Stimulated activated memory B cell treated with anti-CD40 and anti-IgM and Interleukin-4, amounts not matched to agents 10 μg/mL and 1 μg/mL and 100 μg/mL, for 72 hours (primary cell): ENCODE results near the gene RASSF5.
"Not testable (repeated sequence)": the region's sequence is repeated elsewhere in the genome, so short reads cannot be mapped to it uniquely, and the experiment has no call there.

Experiments used
- ATAC-seq: fragments of 150-1000 bp; cut with Tn5 transposase; 2 replicates; pipeline ENCODE4 v1.10.0; 2021
- H3K27ac Mint-ChIP-seq: one replicate; pipeline ENCODE4 v1.8.0; 2022; ENCODE audit warnings: mild to moderate bottlenecking, mixed read lengths
- H3K27me3 Mint-ChIP-seq: one replicate; pipeline ENCODE4 v1.8.0; 2022; ENCODE audit warnings: mixed read lengths
- H3K36me3 Mint-ChIP-seq: one replicate; pipeline ENCODE4 v1.8.0; 2022; ENCODE audit warnings: mixed read lengths
- H3K4me1 Mint-ChIP-seq: one replicate; pipeline ENCODE4 v1.8.0; 2022; ENCODE audit warnings: mixed read lengths
- H3K4me3 Mint-ChIP-seq: one replicate; pipeline ENCODE4 v1.8.0; 2022; ENCODE audit warnings: mild to moderate bottlenecking, moderate library complexity, mixed read lengths
- H3K9me3 Mint-ChIP-seq: one replicate; pipeline ENCODE4 v1.8.0; 2022; ENCODE audit warnings: mixed read lengths

The RASSF5 gene

DNA sequence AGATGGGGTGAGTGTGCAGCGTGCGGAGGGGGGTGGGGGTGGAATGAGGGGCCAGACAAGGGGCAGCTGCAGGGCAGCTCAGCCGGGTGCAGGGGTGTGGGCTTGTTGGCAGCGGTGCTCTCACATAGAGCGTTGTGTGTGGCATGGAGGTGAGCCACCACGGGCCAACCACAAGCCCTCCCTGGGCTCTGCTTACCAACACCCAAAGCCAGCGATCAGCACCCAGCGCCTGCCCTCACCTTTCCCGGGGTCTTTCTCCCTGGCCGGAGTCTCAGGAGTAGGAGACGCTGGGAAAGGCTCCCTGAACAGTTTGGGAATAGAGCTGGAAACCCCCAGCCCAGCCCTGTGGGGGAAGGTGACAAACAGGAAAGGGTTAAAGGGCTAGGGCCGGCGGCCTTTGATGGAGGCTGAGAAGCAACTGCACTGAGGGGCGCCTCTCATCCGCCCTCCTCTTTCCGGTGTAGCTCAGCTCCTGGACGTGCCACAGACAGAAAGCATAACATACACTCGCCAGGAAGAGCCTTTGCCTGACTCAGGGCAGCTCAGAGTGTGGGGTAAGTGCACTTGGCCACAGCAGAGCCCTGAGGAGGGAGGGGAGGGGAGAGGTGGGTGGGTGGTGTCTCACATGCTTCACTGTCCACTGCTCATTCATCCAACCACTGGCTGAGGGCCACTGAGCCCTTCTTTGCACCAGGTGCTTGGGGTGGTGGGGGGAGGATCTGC, 36.5 kb upstream of the RASSF5 start:
- no peaks in the 10 kb centered on the region for H3K9me3 Mint-ChIP-seq
- H3K4me1 Mint-ChIP-seq = peaks cover 77% of the 10 kb centered on the region
- H3K4me3 Mint-ChIP-seq = peak overlapping the region; percentile 93
- H3K27me3 Mint-ChIP-seq = no peaks in the 10 kb centered on the region
- H3K27ac Mint-ChIP-seq = peak overlapping the region; percentile 93
- ATAC-seq = peak; percentile 79
- H3K36me3 Mint-ChIP-seq = peaks cover 21% of the 10 kb centered on the region

DNA sequence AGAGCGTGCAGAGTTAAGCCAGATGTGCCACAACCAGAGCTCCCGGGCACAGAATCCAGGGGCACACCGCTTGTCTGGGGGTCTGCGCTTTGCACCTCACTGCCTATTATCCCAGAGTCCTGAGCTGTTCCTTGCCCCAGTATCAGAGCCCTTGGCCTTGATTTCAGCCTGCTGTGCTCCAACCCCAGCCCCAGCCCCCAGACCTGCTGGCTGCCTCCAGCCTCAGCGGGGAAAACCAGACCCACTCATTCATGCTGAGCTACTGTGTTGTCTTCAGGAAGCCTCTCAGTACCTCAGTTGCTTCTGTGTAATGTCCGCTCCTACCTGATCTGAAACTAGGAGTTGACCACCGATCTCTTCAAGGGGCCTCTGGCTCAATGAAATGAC, 35.9 kb upstream of the RASSF5 start:
- peak; percentile 66 for ATAC-seq
- H3K27me3 Mint-ChIP-seq = no peaks in the 10 kb centered on the region
- H3K4me3 Mint-ChIP-seq = peak overlapping the region; percentile 93
- H3K36me3 Mint-ChIP-seq = peaks cover 27% of the 10 kb centered on the region
- peaks cover 72% of the 10 kb centered on the region for H3K4me1 Mint-ChIP-seq
- no peaks in the 10 kb centered on the region for H3K9me3 Mint-ChIP-seq
- H3K27ac Mint-ChIP-seq = peak overlapping the region; percentile 93

DNA sequence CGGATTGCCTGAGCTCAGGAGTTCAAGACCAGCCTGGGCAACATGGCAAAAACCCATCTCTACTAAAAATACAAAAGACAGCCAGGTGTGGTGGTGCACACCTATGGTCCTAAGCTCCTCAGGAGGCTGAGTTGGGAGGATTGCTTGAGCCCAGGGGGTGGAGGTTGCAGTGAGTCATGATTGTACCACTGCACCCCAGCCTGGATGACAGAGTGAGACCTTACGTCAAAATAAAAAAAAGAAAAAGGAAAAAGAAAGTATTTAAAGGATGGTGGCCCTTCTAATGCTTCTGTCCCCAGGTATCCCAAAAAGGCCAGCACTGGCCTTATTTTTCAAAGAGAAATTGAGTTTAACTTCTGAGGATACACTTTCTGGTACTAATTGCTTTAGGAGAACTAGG, 35.3 kb upstream of the RASSF5 start:
- Mint-ChIP-seq H3K27ac (peak overlapping the region; percentile 93), H3K4me1 (peaks cover 66% of the 10 kb centered on the region), H3K4me3 (peak overlapping the region; percentile 93), H3K27me3 (no peaks in the 10 kb centered on the region), H3K9me3 (no peaks in the 10 kb centered on the region), H3K36me3 (peaks cover 32% of the 10 kb centered on the region)
- ATAC-seq = no peak

DNA sequence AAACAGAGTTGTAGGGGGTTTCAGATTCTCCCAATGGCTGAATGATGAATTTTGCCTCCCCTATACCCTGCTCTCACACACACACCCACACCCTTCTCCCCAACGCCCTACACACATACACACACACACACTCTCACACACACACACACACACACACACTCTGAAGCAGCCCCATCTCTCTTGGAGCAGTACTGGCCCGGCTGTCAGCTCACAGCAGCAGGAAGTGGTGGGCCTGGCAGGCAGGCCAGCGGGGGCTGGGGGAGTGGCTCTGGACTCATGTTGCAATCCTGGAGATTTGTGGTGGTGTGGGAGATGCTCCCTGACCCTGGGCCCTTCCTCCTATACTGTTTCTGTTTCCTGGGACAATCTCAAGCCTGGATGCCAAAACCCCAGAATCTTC, 34.9 kb upstream of the RASSF5 start:
- H3K4me3 Mint-ChIP-seq = peak overlapping the region; percentile 93
- peaks cover 36% of the 10 kb centered on the region for H3K36me3 Mint-ChIP-seq
- no peaks in the 10 kb centered on the region for H3K9me3 Mint-ChIP-seq

DNA sequence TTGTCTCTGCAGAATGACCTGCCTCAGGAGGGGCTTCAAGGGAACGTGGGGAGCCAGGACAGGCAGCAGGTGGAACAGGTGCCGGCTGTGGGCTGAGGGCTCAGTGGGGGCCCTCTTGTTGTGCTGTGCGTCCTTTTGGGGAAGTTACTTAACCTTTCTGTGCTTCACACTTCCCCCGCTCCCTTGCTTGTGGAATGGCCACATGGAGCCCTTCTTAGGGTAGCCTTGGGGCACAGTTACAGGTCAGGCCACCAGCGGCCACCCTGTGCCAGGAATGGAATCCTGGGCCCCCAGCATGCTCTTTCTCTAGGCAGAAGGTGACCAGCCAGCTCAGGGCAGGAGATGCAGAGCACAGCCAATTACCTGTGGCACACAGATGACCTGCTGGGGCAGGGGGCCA, 34.4 kb upstream of the RASSF5 start:
- H3K9me3 Mint-ChIP-seq = no peaks in the 10 kb centered on the region
- H3K4me3 Mint-ChIP-seq = peak overlapping the region; percentile 93
- H3K27me3 Mint-ChIP-seq = no peaks in the 10 kb centered on the region
- ATAC-seq = no peak
- peaks cover 39% of the 10 kb centered on the region for H3K36me3 Mint-ChIP-seq
- peaks cover 57% of the 10 kb centered on the region for H3K4me1 Mint-ChIP-seq
- peak overlapping the region; percentile 93 for H3K27ac Mint-ChIP-seq

More for the DNA sequence above, 34.9 kb upstream of the RASSF5 start:
- Mint-ChIP-seq H3K4me1 (peaks cover 61% of the 10 kb centered on the region), H3K27ac (peak overlapping the region; percentile 93), H3K27me3 (no peaks in the 10 kb centered on the region)
- no peak for ATAC-seq

DNA sequence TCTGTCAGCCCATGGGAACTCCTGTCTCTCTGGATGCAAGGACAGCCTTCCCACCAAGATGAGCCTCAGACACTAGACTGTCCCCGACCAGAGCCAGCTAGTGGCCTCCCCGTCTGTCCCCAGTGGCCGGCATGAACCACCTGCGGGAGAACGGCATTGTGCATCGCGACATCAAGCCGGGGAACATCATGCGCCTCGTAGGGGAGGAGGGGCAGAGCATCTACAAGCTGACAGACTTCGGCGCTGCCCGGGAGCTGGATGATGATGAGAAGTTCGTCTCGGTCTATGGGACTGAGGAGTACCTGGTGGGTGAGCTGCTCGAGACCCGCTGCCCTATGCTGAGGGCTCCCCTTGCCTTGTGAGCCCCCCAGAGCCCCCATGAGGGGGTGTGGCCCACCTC, 31.3 kb upstream of the RASSF5 start:
- Mint-ChIP-seq H3K4me1 (peaks cover 50% of the 10 kb centered on the region), H3K36me3 (peaks cover 63% of the 10 kb centered on the region)

DNA sequence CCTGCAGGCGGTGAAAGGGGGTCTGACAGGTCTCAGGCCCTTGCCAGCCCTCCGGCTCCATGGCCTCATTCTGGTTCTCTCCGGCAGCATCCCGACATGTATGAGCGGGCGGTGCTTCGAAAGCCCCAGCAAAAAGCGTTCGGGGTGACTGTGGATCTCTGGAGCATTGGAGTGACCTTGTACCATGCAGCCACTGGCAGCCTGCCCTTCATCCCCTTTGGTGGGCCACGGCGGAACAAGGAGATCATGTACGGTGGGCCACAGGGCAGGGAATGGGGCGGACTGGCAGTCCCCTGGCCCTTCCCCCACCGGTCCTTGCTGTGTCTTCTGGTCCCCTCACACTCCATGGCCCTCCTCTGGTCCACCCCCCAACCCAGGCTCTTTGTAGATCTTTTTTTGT, 30.7 kb upstream of the RASSF5 start:
- H3K27me3 Mint-ChIP-seq = no peaks in the 10 kb centered on the region
- peaks cover 50% of the 10 kb centered on the region for H3K4me1 Mint-ChIP-seq
- H3K27ac Mint-ChIP-seq = no peak overlapping the region
- H3K36me3 Mint-ChIP-seq = peaks cover 68% of the 10 kb centered on the region
- H3K9me3 Mint-ChIP-seq = no peaks in the 10 kb centered on the region
- no peak for ATAC-seq
- H3K4me3 Mint-ChIP-seq = no peak overlapping the region

More for the DNA sequence above, 31.3 kb upstream of the RASSF5 start:
- Mint-ChIP-seq H3K27me3 (no peaks in the 10 kb centered on the region), H3K4me3 (no peak overlapping the region), H3K9me3 (no peaks in the 10 kb centered on the region), H3K27ac (no peak overlapping the region)
- no peak for ATAC-seq

DNA sequence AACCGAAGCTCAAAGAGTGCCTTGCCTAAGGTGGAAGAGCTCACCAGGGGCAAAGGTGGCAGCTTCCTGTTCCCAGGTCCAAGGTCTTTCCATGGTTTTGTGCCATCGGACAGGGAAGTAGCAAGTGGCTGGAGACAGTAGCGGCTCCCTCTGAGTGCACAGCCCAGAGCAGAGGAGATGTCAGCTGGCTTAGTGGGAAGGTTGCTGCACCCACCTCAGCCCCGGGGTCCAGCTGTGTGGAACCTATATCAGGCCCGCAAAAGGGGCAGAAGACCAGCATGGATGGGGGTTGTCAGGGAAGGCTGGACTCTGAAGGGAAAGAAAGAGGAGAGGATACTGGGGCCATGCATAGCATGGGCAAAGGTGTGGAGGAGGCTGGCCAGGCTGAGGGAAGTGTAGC, 30.2 kb upstream of the RASSF5 start:
- Mint-ChIP-seq H3K27me3 (no peaks in the 10 kb centered on the region), H3K27ac (no peak overlapping the region), H3K36me3 (peaks cover 73% of the 10 kb centered on the region), H3K9me3 (no peaks in the 10 kb centered on the region), H3K4me3 (no peak overlapping the region), H3K4me1 (peaks cover 45% of the 10 kb centered on the region)
- no peak for ATAC-seq

DNA sequence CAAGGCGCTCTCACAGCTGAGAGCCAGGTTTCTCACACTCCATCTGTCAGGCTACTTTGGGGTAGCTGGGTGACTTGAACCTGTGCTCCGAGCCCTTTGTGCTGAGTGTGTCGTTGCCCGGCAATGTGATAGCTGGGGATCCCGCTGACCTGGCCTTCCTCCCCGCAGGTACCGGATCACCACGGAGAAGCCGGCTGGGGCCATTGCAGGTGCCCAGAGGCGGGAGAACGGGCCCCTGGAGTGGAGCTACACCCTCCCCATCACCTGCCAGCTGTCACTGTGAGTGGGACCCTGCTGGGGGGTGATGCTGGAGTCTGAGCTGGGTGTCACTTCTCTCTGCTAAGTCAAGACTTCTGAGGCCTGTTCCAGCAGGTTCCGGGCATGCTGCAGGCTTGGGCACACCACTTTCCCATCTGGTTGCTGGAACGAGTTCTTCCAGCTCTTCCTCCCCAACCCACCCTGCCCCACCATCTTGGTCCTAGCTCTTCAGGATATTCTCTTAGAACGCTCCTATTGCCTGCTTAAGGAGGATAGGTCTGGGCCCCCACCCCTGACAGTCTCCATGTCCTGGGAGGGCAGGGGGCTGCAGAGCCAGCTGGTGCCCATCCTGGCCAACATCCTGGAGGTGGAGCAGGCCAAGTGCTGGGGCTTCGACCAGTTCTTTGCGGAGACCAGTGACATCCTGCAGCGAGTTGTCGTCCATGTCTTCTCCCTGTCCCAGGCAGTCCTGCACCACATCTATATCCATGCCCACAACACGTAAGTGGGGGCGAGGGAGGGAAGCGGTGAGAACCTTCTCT, 29.6 kb upstream of the RASSF5 start:
- Mint-ChIP-seq H3K9me3 (no peaks in the 10 kb centered on the region), H3K4me3 (no peak overlapping the region), H3K4me1 (peaks cover 39% of the 10 kb centered on the region), H3K27ac (no peak overlapping the region), H3K36me3 (peaks cover 80% of the 10 kb centered on the region), H3K27me3 (no peaks in the 10 kb centered on the region)
- ATAC-seq = no peak

DNA sequence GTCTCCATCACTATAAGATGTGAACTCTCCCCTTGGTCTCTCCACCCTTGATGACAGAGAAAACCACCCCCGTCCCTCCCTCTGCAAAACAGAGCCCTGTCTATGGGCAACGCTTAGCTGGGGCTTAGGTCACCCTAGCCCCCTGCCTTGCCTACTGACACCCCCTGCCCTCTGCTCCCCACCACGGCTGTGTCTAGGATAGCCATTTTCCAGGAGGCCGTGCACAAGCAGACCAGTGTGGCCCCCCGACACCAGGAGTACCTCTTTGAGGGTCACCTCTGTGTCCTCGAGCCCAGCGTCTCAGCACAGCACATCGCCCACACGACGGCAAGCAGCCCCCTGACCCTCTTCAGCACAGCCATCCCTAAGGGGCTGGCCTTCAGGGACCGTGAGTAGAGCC, 28.6 kb upstream of the RASSF5 start:
- Mint-ChIP-seq H3K4me3 (no peak overlapping the region), H3K9me3 (no peaks in the 10 kb centered on the region), H3K4me1 (peaks cover 30% of the 10 kb centered on the region), H3K36me3 (peaks cover 83% of the 10 kb centered on the region), H3K27ac (no peak overlapping the region), H3K27me3 (no peaks in the 10 kb centered on the region)
- no peak for ATAC-seq

DNA sequence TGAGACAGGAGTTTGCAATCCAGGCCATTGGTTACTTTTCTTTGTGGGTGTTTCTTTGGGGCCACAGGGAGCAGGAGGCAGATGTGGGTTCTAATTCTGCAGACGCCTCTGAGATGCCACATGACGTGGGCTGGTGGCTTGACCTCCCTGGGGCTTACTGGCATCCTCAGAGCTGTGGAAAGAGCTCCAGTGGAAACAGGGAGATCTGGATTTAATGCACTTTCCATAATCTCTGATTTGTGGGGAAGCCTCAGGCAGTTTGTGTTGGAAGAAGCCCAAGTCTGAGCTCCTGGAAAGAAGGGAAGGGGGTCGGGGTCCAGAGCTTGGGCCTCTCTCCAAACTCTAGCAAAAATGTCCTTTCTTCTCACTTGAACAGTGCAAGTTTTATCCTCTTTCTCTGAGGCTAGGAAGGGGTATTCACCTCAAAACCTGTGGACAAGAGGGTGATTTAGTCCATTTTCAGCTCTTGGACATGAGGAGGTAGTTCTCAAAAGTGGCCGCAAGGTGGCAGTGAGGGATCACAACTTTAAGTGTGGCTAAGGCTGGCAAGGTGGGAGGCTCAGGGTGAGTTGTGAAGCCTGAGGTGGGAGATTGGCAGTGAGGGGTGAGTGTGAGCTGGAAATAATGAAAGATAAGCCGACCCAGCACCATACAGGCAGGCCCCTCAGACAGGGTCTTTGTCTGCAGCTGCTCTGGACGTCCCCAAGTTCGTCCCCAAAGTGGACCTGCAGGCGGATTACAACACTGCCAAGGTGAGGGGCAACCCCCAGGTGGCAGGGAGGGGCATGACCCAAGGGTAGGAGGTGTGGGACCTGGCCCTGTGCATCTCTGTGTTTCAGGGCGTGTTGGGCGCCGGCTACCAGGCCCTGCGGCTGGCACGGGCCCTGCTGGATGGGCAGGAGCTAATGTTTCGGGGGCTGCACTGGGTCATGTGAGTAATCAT, 27.9 kb upstream of the RASSF5 start:
- Mint-ChIP-seq H3K36me3 (peaks cover 79% of the 10 kb centered on the region), H3K27ac (peak overlapping the region; percentile 20), H3K4me1 (peaks cover 25% of the 10 kb centered on the region), H3K4me3 (no peak overlapping the region), H3K9me3 (no peaks in the 10 kb centered on the region), H3K27me3 (no peaks in the 10 kb centered on the region)
- ATAC-seq = peak; percentile 38

DNA sequence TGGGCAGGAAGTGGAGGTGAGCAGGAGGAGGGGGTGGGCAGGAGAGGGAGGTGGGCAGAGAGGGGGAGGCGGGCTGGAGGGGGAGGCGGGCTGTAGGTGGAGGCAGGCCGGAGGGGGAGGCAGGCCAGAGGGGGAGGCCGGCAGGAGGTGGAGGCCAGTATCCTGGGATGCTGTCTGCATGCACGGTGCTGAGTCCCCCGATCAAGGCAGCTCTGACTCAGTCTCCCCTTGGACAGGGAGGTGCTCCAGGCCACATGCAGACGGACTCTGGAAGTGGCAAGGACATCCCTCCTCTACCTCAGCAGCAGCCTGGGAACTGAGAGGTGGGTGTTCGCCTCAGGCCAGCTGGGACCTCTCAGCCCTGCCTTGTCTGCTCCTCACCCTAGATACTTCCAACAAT, 27.1 kb upstream of the RASSF5 start:
- Mint-ChIP-seq H3K4me1 (peaks cover 25% of the 10 kb centered on the region), H3K9me3 (no peaks in the 10 kb centered on the region), H3K4me3 (no peak overlapping the region), H3K36me3 (peaks cover 82% of the 10 kb centered on the region), H3K27ac (no peak overlapping the region), H3K27me3 (no peaks in the 10 kb centered on the region)
- ATAC-seq = no peak

DNA sequence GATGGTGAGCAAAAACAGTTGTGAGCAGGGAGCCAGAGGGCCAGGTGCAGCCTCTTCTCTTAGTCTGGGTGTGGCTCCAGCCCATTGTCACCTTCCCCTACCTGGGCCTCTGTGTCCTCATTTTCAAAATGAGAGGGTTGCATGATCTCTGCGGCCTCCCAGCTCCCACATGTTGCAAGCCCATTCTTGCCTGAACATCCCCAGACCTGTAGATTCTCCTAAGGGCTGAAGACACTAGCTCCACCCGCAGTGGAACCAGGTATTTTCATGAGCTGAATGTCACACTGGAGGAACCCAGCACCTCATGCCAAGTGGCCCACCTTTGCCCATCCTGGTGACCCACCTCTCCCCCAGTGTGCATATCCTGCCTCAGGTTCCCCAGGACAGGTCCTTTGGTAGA, 24.7 kb upstream of the RASSF5 start:
- Mint-ChIP-seq H3K27me3 (no peaks in the 10 kb centered on the region), H3K4me1 (peaks cover 25% of the 10 kb centered on the region), H3K36me3 (peaks cover 72% of the 10 kb centered on the region), H3K27ac (no peak overlapping the region), H3K4me3 (no peak overlapping the region), H3K9me3 (no peaks in the 10 kb centered on the region)
- no peak for ATAC-seq

DNA sequence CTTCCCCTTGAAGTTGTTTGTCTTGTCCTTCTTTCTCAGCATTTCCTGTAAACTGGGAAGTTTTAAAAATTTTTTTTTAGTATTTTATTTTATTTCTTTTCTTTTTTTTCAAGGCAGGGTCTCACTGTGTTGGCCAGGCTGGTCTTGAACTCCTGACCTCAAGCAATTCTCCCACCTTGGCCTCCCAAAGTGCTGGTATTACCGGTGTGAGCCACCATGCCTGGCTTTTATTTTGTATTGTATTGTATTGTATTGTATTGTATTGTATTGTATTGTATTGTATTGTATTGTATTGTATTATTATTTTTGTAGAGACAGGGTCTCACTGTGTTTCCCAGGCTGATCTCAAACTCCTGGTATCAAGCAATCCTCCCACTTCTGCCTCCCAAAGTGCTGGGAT, 23.5 kb upstream of the RASSF5 start:
- H3K9me3 Mint-ChIP-seq, ATAC-seq, H3K27me3 Mint-ChIP-seq, H3K4me3 Mint-ChIP-seq, H3K27ac Mint-ChIP-seq: not testable (repeated sequence)
- H3K4me1 Mint-ChIP-seq = peaks cover 24% of the 10 kb centered on the region
- H3K36me3 Mint-ChIP-seq = peaks cover 75% of the 10 kb centered on the region

DNA sequence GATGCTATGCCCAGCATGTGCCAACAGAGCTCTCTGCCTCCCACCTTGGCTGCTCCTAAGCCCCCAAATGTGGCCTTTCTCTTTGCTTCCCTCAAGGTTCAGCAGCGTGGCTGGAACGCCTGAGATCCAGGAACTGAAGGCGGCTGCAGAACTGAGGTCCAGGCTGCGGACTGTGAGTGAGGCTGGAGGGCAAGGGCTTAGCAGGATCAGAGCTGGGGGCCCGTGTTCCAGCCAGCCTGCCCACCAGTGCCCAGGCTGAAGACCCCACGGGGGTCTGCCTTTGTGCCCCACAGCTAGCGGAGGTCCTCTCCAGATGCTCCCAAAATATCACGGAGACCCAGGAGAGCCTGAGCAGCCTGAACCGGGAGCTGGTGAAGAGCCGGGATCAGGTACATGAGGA, 22.4 kb upstream of the RASSF5 start:
- H3K4me3 Mint-ChIP-seq = no peak overlapping the region
- H3K27ac Mint-ChIP-seq = no peak overlapping the region
- H3K9me3 Mint-ChIP-seq = no peaks in the 10 kb centered on the region
- no peak for ATAC-seq
- H3K27me3 Mint-ChIP-seq = no peaks in the 10 kb centered on the region
- H3K36me3 Mint-ChIP-seq = peaks cover 66% of the 10 kb centered on the region
- peaks cover 14% of the 10 kb centered on the region for H3K4me1 Mint-ChIP-seq
